Ascending aorta (tissue), 2 donors: ENCODE results near the gene RPS6KC1. TPM values are rescaled to one million over a fixed set of nuclear protein-coding genes. Genes with fewer than 3 reads are reported as not detected.
"Not testable (repeated sequence)": the region's sequence is repeated elsewhere in the genome, so short reads cannot be mapped to it uniquely, and the experiment has no call there.

Experiments
- DNase-seq, 2 donors: peaks; one replicate each; pipeline ENCODE4 v3.0.0-alpha.2; 2019; ENCODE audit warnings: low spot score in 2 of 2
- H3K27ac ChIP-seq, 2 donors: fragments of 200-600 bp; sonication (generic); one replicate each; pipeline ENCODE4 v1.5.1; 2016 to 2017; ENCODE audit warnings: mild to moderate bottlenecking in 1 of 2
- H3K27me3 ChIP-seq: fragments of 200-600 bp; sonication (generic); one replicate; pipeline ENCODE4 v1.5.1; 2017
- H3K36me3 ChIP-seq, 2 donors: fragments of 200-600 bp; sonication (generic); one replicate each; pipeline ENCODE4 v1.5.1; 2016
- H3K4me1 ChIP-seq, 2 donors: fragments of 200-600 bp; sonication (generic); one replicate each; pipeline ENCODE4 v1.5.1; 2016 to 2017; ENCODE audit warnings: mild to moderate bottlenecking in 1 of 2
- H3K4me3 ChIP-seq, 2 donors: fragments of 200-600 bp; sonication (generic); one replicate each; pipeline ENCODE4 v1.5.1; 2016 to 2017; ENCODE audit warnings: mild to moderate bottlenecking in 1 of 2
- H3K9me3 ChIP-seq, 2 donors: fragments of 200-600 bp; sonication (generic); one replicate each; pipeline ENCODE4 v1.5.1; 2016
- CTCF ChIP-seq, 3 experiments: fragments of 200-600 bp in 2 of 3; fragments of 450-650 bp in 1 of 3; sonication (generic) in 2 of 3; IDR thresholded peaks; one replicate each; pipeline ENCODE4 v1.5.1; 2016 to 2019; ENCODE audit warnings: antibody characterized with exemption in 3 of 3, mild to moderate bottlenecking in 1 of 3, moderate library complexity in 1 of 3
- intact Hi-C: fragments of 100-400 bp; cut with DNase I; formaldehyde crosslinking; loops from one replicate; pipeline ENCODE4 v1.15.1; 2023
- total RNA-seq: library from RNA; depleted of rRNA; stranded (reverse); fragments of >200 nt; gene quantifications from one replicate; pipeline ENCODE4 v1.1.0, GENCODE V29; 2016

Gene RPS6KC1
- total RNA-seq, 1 donor from 2014 or later, result 21.0 TPM

- Histone ChIP-seq H3K4me3 (no peak overlapping the region), H3K27me3 (no peaks in the 10 kb centered on the region), H3K27ac (no peak overlapping the region), H3K36me3 (peaks cover 0 to 3% of the 10 kb centered on the region in 2 donors), H3K4me1 (peaks cover 5 to 12% of the 10 kb centered on the region in 2 donors), H3K9me3 (no peaks in the 10 kb centered on the region)
- DNase-seq, result no peak
- no peak for TF ChIP-seq CTCF (IDR thresholded peaks at IDR 0.05)
- intact Hi-C loops, result loop anchor here (5.0 to 10.0 kb wide), 2 partner anchors 225 to 563 kb away; partner anchors contain the start of genes NSL1 and TATDN3
Measured at GRCh38 chr1:213017447-213018273, 33.4 kb upstream of the RPS6KC1 start.

- Histone ChIP-seq H3K4me3 (no peak overlapping the region), H3K9me3 (no peaks in the 10 kb centered on the region), H3K27me3 (no peaks in the 10 kb centered on the region), H3K36me3 (no peaks in the 10 kb centered on the region), H3K4me1 (peaks cover 3 to 6% of the 10 kb centered on the region in 2 donors), H3K27ac (no peak overlapping the region)
- DNase-seq, result no peak
- intact Hi-C loops, result loop anchor here (5.0 to 10.0 kb wide), 2 partner anchors 227 to 565 kb away; partner anchors contain the start of genes NSL1 and TATDN3
- no peak for TF ChIP-seq CTCF (IDR thresholded peaks at IDR 0.05)
Measured at GRCh38 chr1:213019450-213019849, 31.6 kb upstream of the RPS6KC1 start.

- Histone ChIP-seq H3K27ac (no peak overlapping the region), H3K36me3 (no peaks in the 10 kb centered on the region), H3K9me3 (no peaks in the 10 kb centered on the region), H3K4me1 (peaks cover 3% of the 10 kb centered on the region in 2 donors), H3K27me3 (no peaks in the 10 kb centered on the region), H3K4me3 (no peak overlapping the region)
- no peak for TF ChIP-seq CTCF (IDR thresholded peaks at IDR 0.05)
- intact Hi-C loops, result no loop called here
- no peak for DNase-seq
Measured at GRCh38 chr1:213020016-213020415, 31.0 kb upstream of the RPS6KC1 start.

GRCh38 chr1:213027024-213027423 is 24.0 kb upstream of the RPS6KC1 start:
- not testable (repeated sequence) for H3K27me3 ChIP-seq, H3K36me3 ChIP-seq

GRCh38 chr1:213032651-213033050 is 18.4 kb upstream of the RPS6KC1 start:
- DNase-seq, result no peak
- Histone ChIP-seq H3K4me3 (no peak overlapping the region), H3K4me1 (no peaks in the 10 kb centered on the region), H3K27ac (no peak overlapping the region), H3K36me3 (no peaks in the 10 kb centered on the region), H3K9me3 (no peaks in the 10 kb centered on the region), H3K27me3 (no peaks in the 10 kb centered on the region)
- no peak for TF ChIP-seq CTCF (IDR thresholded peaks at IDR 0.05)
- intact Hi-C loops, result no loop called here

More at GRCh38 chr1:213027024-213027423, 24.0 kb upstream of the RPS6KC1 start:
- DNase-seq, intact Hi-C loops, H3K4me1 ChIP-seq, H3K4me3 ChIP-seq, H3K27ac ChIP-seq, H3K9me3 ChIP-seq: not testable (repeated sequence)

GRCh38 chr1:213034713-213035112 is 16.3 kb upstream of the RPS6KC1 start:
- Histone ChIP-seq H3K9me3 (no peaks in the 10 kb centered on the region), H3K4me1 (no peaks in the 10 kb centered on the region), H3K36me3 (no peaks in the 10 kb centered on the region), H3K27me3 (no peaks in the 10 kb centered on the region), H3K27ac (no peak overlapping the region), H3K4me3 (no peak overlapping the region)
- no peak for DNase-seq
- intact Hi-C loops, result no loop called here
- no peak for TF ChIP-seq CTCF (IDR thresholded peaks at IDR 0.05)
